Osteocyte (in vitro differentiated cells): ENCODE results near the gene ZNF230. TPM values are rescaled to one million over a fixed set of nuclear protein-coding genes. Genes with fewer than 3 reads are reported as not detected.
A peak's percentile ranks its signal among the peaks of the same experiment; 100 is the strongest.

ENCODE experiments used
- DNase-seq: peaks from one replicate; pipeline ENCODE4 v3.0.0; 2021; ENCODE audit warnings: mixed read lengths; ENCODE audit not compliant: unreplicated experiment; ENCODE audit errors: extremely low spot score
- H3K27ac Mint-ChIP-seq: one replicate; pipeline ENCODE4 v1.8.0; 2021; ENCODE audit warnings: mild to moderate bottlenecking, mixed read lengths; ENCODE audit not compliant: unreplicated experiment
- H3K27me3 Mint-ChIP-seq: one replicate; pipeline ENCODE4 v1.8.0; 2021; ENCODE audit warnings: mixed read lengths; ENCODE audit not compliant: unreplicated experiment
- H3K36me3 Mint-ChIP-seq: one replicate; pipeline ENCODE4 v1.8.0; 2021; ENCODE audit warnings: mixed read lengths; ENCODE audit not compliant: unreplicated experiment
- H3K4me1 Mint-ChIP-seq: one replicate; pipeline ENCODE4 v1.8.0; 2021; ENCODE audit warnings: mixed read lengths; ENCODE audit not compliant: unreplicated experiment
- H3K4me3 Mint-ChIP-seq: one replicate; pipeline ENCODE4 v1.8.0; 2021; ENCODE audit warnings: mild to moderate bottlenecking, moderate library complexity, mixed read lengths; ENCODE audit not compliant: unreplicated experiment
- H3K9me3 Mint-ChIP-seq: one replicate; pipeline ENCODE4 v1.8.0; 2021; ENCODE audit warnings: mixed read lengths; ENCODE audit not compliant: unreplicated experiment
- CTCF ChIP-seq: fragments of 200-600 bp; sonication (generic); IDR thresholded peaks from 2 replicates; pipeline ENCODE4 v1.5.0; 2021; ENCODE audit warnings: antibody characterized with exemption, mild to moderate bottlenecking, moderate library complexity
- total RNA-seq: library from RNA; stranded (reverse); gene quantifications from 2 replicates; pipeline ENCODE4 v1.2.1, GENCODE V29; 2021

The ZNF230 gene
- total RNA-seq, 1 donor from 2014 or later = 5.3 TPM

- Mint-ChIP-seq H3K9me3 (peaks cover 23% of the 10 kb centered on the region), H3K4me3 (peak overlapping the region; percentile 99), H3K4me1 (peaks cover 18% of the 10 kb centered on the region), H3K36me3 (peaks cover 25% of the 10 kb centered on the region), H3K27me3 (no peaks in the 10 kb centered on the region), H3K27ac (peak overlapping the region; percentile 97)
- TF ChIP-seq CTCF = no peak
- no peak for DNase-seq
Observed at GRCh38 chr19:44002212-44002565, 568 bp upstream of the ZNF230 start.

GRCh38 chr19:44003461-44004009 lies 778 bp downstream of the ZNF230 start:
- Mint-ChIP-seq H3K4me1 (peaks cover 18% of the 10 kb centered on the region), H3K36me3 (peaks cover 28% of the 10 kb centered on the region), H3K27ac (peak overlapping the region; percentile 97), H3K9me3 (peaks cover 25% of the 10 kb centered on the region), H3K27me3 (no peaks in the 10 kb centered on the region), H3K4me3 (peak overlapping the region; percentile 99)
- no peak for DNase-seq
- TF ChIP-seq CTCF = no peak

- no peak for TF ChIP-seq CTCF
- H3K36me3 Mint-ChIP-seq = peaks cover 51% of the 10 kb centered on the region
- H3K9me3 Mint-ChIP-seq = peaks cover 34% of the 10 kb centered on the region
- H3K4me1 Mint-ChIP-seq = peaks cover 18% of the 10 kb centered on the region
- H3K27me3 Mint-ChIP-seq = no peaks in the 10 kb centered on the region
- DNase-seq = no peak
- H3K27ac Mint-ChIP-seq = no peak overlapping the region
- H3K4me3 Mint-ChIP-seq = no peak overlapping the region
Observed at GRCh38 chr19:44005973-44006372, 3.2 kb downstream of the ZNF230 start.

- peaks cover 11% of the 10 kb centered on the region for H3K4me1 Mint-ChIP-seq
- H3K9me3 Mint-ChIP-seq = peaks cover 45% of the 10 kb centered on the region
- no peak for TF ChIP-seq CTCF
- no peak overlapping the region for H3K27ac Mint-ChIP-seq
- H3K4me3 Mint-ChIP-seq = no peak overlapping the region
- no peaks in the 10 kb centered on the region for H3K27me3 Mint-ChIP-seq
- DNase-seq = no peak
- H3K36me3 Mint-ChIP-seq = peaks cover 62% of the 10 kb centered on the region
Observed at GRCh38 chr19:44007473-44007872, 4.7 kb downstream of the ZNF230 start.

- H3K27ac Mint-ChIP-seq = no peak overlapping the region
- DNase-seq = no peak
- H3K9me3 Mint-ChIP-seq = peaks cover 70% of the 10 kb centered on the region
- no peaks in the 10 kb centered on the region for H3K4me1 Mint-ChIP-seq
- no peak overlapping the region for H3K4me3 Mint-ChIP-seq
- TF ChIP-seq CTCF = no peak
- H3K36me3 Mint-ChIP-seq = peaks cover 69% of the 10 kb centered on the region
- no peaks in the 10 kb centered on the region for H3K27me3 Mint-ChIP-seq
Observed at GRCh38 chr19:44010468-44010867, 7.7 kb downstream of the ZNF230 start.
